Measurements from ENCODE around the gene RAPGEF6.

DNA sequence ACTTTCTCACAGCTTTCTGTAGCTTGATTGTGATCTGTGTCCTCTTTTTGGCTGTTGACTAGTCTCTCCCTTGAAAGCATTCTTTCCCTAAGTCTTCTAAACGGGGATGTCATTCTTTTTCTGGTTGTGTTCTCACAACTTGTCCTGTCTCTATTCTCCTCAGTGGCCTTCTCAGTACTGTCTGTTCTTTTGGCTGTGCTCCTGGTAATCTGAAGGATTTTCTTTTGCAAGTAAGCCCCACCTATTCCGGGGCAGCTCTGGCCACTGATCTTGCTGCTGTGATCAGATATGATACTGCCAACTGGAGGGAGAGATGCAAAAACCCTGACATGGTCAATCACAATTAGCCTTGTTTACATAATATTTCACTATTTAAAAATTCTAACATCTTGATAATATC, 198.9 kb downstream of the RAPGEF6 start:
- TF ChIP-seq, protein P1, sequence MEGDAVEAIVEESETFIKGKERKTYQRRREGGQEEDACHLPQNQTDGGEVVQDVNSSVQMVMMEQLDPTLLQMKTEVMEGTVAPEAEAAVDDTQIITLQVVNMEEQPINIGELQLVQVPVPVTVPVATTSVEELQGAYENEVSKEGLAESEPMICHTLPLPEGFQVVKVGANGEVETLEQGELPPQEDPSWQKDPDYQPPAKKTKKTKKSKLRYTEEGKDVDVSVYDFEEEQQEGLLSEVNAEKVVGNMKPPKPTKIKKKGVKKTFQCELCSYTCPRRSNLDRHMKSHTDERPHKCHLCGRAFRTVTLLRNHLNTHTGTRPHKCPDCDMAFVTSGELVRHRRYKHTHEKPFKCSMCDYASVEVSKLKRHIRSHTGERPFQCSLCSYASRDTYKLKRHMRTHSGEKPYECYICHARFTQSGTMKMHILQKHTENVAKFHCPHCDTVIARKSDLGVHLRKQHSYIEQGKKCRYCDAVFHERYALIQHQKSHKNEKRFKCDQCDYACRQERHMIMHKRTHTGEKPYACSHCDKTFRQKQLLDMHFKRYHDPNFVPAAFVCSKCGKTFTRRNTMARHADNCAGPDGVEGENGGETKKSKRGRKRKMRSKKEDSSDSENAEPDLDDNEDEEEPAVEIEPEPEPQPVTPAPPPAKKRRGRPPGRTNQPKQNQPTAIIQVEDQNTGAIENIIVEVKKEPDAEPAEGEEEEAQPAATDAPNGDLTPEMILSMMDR (IDR thresholded peaks at IDR 0.05), result no peak
- TF ChIP-seq POLR2A (IDR thresholded peaks at IDR 0.05), result no peak
- no peak for TF ChIP-seq POLR2AphosphoS5 (IDR thresholded peaks at IDR 0.05)
